GM12891 (cell line): ENCODE results near the gene VPS26A.

Experiments used
- DNase-seq: peaks from one replicate; pipeline ENCODE4 v3.0.0; 2011; ENCODE audit warnings: low spot score; ENCODE audit not compliant: insufficient read length
- FAIRE-seq: peaks from 2 replicates; lab custom pipeline; 2011; peaks lifted over from hg19 to GRCh38; lab: Jason Lieb, UNC
- PAX5 ChIP-seq: IDR thresholded peaks from 2 replicates; pipeline ENCODE4 v1.6.1; 2011; ENCODE audit warnings: low read length, moderate library complexity, mild to moderate bottlenecking; ENCODE audit not compliant: insufficient read depth, severe bottlenecking
- POLR2A ChIP-seq: IDR thresholded peaks from 2 replicates; pipeline ENCODE4 v1.6.1; 2011; ENCODE audit warnings: low read depth, low read length, control low read depth
- POLR2AphosphoS5 ChIP-seq: IDR thresholded peaks from 2 replicates; pipeline ENCODE4 v1.6.1; 2011; ENCODE audit warnings: low read depth, low read length, control low read depth
- POU2F2 ChIP-seq: IDR thresholded peaks from 2 replicates; pipeline ENCODE4 v1.6.1; 2011; ENCODE audit warnings: low read depth, mild to moderate bottlenecking, control low read depth, low read length, moderate library complexity
- SPI1 ChIP-seq: IDR thresholded peaks from 2 replicates; pipeline ENCODE4 v1.6.1; 2011; ENCODE audit warnings: low read depth, low read length, control low read depth
- TAF1 ChIP-seq: IDR thresholded peaks from 2 replicates; pipeline ENCODE4 v1.6.1; 2011; ENCODE audit warnings: low read depth, low read length, control low read depth

VPS26A gene

DNA sequence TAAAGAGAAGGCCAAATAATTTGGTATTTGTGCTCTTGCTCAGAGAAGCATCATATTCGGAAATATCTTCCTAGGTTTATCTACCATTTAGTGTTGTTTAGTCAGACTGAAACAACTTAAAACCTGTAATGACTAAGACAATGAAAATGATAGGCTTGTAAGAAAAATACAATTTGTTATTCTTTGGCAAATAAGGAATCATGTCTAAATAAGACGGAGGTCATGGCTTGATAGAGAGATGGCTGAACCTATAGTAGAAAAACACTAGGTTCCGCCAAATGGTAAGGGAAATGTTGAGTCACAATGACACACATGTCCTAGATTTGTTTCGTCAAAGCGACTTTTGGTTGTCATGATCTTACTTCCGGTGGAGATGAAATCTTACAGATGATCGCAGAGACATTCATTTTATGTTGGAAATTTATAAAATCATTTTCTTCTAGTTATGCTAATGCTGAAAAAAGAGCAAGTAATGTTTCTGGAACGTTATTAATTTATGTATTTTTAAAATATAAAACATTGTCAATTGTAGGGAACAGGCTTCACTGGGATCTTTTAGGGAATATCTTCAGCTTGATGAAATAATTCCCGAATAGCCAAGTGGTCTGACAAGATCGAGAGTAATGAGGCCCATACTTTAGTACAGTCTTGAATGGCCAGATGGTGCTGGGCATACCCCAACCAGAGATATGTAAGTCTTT is 35.0 kb upstream of the VPS26A start:
- FAIRE-seq (peak; percentile 64), DNase-seq (no peak)
- TF ChIP-seq PAX5 (no peak), POU2F2 (no peak), TAF1 (no peak), POLR2AphosphoS5 (no peak; the same call in 1 of the 2 replicates), POLR2A (no peak), SPI1 (no peak)

- DNase-seq (no peak), FAIRE-seq (peak; percentile 86)
- TF ChIP-seq PAX5: no peak
- TF ChIP-seq POLR2A: peak; percentile 56; the same call in 1 of the 2 replicates
- TF ChIP-seq POLR2AphosphoS5: peak; percentile 76
- no peak for TF ChIP-seq SPI1
- peak; percentile 52; the same call in 1 of the 2 replicates for TF ChIP-seq POU2F2
- TF ChIP-seq TAF1: peak; percentile 60; the same call in 1 of the 2 replicates
Observed at GRCh38 chr10:69089638-69090599, 34.1 kb upstream of the VPS26A start.

DNA sequence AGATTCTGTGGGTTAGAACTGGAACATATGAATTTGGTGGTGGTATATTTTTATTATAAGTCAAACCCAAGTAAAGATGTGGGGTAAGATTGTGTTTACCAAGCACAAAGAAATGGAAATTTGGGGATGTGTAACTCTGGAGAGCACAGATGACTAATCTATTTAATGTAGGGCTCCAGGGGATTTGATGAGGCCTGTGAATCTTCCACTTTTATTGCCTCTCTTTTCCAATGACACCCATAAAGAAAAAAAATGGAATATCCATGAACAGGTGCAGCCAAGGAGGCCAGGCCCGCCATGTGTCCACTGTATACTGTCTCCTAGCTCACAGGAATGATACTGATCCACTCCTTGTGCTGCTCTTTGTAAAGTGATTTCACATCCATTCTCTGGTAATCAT is 33.3 kb upstream of the VPS26A start:
- FAIRE-seq: no peak

DNA sequence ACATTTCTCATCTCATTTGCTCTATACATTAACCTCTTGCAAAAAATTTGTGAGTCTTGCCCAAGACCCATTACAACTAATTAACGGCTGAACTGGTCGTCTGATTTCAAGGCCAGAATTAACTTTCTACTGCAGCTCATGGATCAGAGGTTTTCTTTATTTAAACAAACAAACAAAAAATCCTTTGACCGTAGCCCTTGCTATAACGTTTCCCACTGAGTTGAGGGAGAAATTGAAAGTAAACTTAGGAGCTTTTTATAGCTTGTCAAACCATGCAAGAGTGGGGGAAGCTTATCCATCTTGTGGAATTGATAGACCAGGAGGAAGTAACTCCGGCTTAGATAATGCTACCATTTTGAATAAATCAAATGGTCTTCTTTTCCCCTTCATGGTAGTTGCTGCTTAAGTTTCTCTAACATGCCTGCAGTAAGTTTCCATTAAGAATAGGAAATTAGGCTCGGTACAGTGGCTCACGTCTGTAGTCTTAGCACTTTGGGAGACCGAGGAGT is 32.8 kb upstream of the VPS26A start:
- FAIRE-seq: peak; percentile 41
- TF ChIP-seq TAF1: no peak
- TF ChIP-seq POU2F2: no peak
- TF ChIP-seq POLR2AphosphoS5: no peak
- no peak for TF ChIP-seq PAX5
- TF ChIP-seq SPI1: no peak
- TF ChIP-seq POLR2A: no peak
- no peak for DNase-seq

More for the DNA sequence above, 33.3 kb upstream of the VPS26A start:
- no peak for DNase-seq
- TF ChIP-seq POU2F2 (no peak), POLR2AphosphoS5 (no peak), POLR2A (no peak; the same call in 1 of the 2 replicates), SPI1 (no peak), TAF1 (no peak), PAX5 (no peak)

DNA sequence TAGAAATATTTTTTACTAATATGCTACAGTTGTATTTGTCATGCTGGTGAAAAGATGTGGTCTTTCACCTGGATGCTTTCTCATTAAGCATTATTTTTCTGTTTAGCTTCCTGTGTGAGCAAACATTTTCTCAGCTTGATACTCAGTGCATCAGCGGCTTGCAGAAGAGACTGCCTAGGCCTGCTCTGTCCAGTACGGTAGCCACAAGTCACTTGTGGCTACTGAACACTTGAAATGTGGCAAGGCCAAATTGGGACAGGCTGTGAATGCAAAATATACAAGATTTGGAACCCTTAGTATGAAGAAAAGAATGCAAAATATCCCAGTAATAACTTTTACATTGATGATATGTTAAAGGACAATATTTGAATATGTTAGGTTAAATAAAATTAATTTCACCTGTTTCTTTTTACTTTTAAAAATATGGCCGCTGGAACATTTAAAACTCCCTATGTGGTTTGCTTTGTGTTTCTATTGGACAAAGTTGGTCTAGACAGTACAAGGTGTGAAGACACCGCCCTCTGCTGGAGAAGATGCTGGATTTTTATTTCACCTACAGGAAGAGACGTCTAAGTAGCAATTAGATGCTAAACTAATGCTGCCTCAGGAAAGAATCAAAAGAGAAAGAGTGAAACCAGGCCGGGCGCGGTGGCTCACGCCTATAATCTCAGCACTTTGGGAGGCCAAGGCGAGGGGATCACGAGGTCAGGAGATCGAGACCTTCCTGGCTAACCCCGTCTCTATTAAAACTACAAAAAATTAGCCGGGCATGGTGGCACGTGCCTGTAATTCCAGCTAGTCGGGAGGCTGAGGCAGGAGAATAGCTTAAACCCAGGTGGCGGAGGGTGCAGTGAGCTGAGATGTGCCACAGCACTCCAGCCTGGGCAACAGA is 30.8 kb upstream of the VPS26A start:
- DNase-seq (no peak), FAIRE-seq (peak; percentile 45)
- no peak for TF ChIP-seq TAF1
- no peak for TF ChIP-seq PAX5

DNA sequence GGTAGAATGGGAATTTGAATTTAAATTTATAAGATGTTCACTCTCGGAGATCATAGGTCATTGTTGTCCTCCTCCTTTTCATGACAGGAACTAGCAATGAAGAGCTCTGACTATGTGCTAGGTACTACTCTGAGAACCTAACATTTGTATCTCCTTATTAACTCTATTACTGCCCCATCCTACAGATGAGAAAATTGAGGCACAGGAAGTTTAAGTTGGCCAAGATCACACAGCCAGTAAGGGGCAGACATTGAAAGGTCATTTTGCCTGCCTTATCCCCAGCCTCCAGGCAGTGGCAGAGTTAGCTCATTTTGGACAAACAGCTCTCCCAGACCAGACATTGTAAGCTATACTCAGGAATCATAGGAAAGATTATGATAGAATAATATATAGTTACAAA is 30.0 kb upstream of the VPS26A start:
- TF ChIP-seq POLR2AphosphoS5: no peak
- no peak for TF ChIP-seq POU2F2
- no peak for TF ChIP-seq SPI1
- FAIRE-seq: no peak
- DNase-seq: no peak

- FAIRE-seq: peak; percentile 71
- no peak for DNase-seq
Observed at GRCh38 chr10:69096045-69096444, 27.9 kb upstream of the VPS26A start.

DNA sequence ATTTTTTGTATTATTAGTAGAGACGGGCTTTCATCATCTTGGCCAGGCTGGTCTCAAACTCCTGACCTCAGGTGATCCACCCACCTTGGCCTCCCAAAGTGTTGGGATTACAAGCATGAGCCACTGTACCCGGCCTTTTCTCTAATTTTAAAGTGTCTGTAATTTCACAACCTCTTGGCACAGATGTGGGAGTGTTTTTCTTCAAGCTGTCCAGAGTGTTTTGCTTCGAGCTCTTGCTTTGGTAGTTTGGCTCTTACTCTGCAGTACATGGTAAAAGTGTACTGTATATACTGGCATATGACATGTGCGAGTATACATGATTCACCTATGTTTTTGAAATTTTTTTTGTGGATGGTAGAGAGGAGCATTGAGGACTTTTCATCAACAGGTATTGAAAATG is 26.2 kb upstream of the VPS26A start:
- FAIRE-seq (no peak), DNase-seq (no peak)
- TF ChIP-seq PAX5: no peak
- no peak for TF ChIP-seq POU2F2
- TF ChIP-seq SPI1: no peak
- no peak for TF ChIP-seq TAF1

More at GRCh38 chr10:69096045-69096444, 27.9 kb upstream of the VPS26A start:
- peak; percentile 55; the same call in 1 of the 2 replicates for TF ChIP-seq POLR2A
- no peak for TF ChIP-seq POLR2AphosphoS5
- peak; percentile 61 for TF ChIP-seq SPI1
